ENCODE results near the gene PTK7.
A peak's percentile ranks its signal among the peaks of the same experiment; 100 is the strongest.

The PTK7 gene

GRCh38 chr6:43146709-43147688, 70.9 kb downstream of the PTK7 start:
- DNase-seq (ENCODE audit: low read depth): no peak

GRCh38 chr6:43147691-43148477, 71.8 kb downstream of the PTK7 start:
- no peak for DNase-seq (ENCODE audit: low read depth)

- no peak for DNase-seq (ENCODE audit: low read depth)
Measured at GRCh38 chr6:43149265-43149664, 73.2 kb downstream of the PTK7 start.

GRCh38 chr6:43150051-43150751, 74.1 kb downstream of the PTK7 start:
- DNase-seq (ENCODE audit: low read depth): no peak

- DNase-seq (ENCODE audit: low read depth): no peak
Measured at GRCh38 chr6:43159599-43159998, 83.5 kb downstream of the PTK7 start.

- DNase-seq (ENCODE audit: low read depth): no peak
Measured at GRCh38 chr6:43163899-43164298, 87.8 kb downstream of the PTK7 start.

GRCh38 chr6:43170417-43170930, 94.4 kb downstream of the PTK7 start:
- no peak for DNase-seq (ENCODE audit: low read depth)

- DNase-seq (ENCODE audit: low read depth): peak; percentile 99
Measured at GRCh38 chr6:43170931-43171706, 95.0 kb downstream of the PTK7 start, which contains the start of gene SRF. Gene SRF (plus strand): TSS chr6:43171269. CDS start chr6:43171657, 388 bp downstream.

- DNase-seq (ENCODE audit: low read depth): no peak
Measured at GRCh38 chr6:43171707-43172103, 95.6 kb downstream of the PTK7 start.

GRCh38 chr6:43172104-43173007, 96.2 kb downstream of the PTK7 start:
- DNase-seq (ENCODE audit: low read depth): no peak

GRCh38 chr6:43173591-43174262, 97.6 kb downstream of the PTK7 start:
- DNase-seq (ENCODE audit: low read depth): no peak

GRCh38 chr6:43174263-43175112, 98.4 kb downstream of the PTK7 start:
- peak; percentile 93 for DNase-seq (ENCODE audit: low read depth)

- DNase-seq (ENCODE audit: low read depth): no peak
Measured at GRCh38 chr6:43175676-43176422, 99.7 kb downstream of the PTK7 start.

GRCh38 chr6:43176423-43176786, 100.3 kb downstream of the PTK7 start:
- no peak for DNase-seq (ENCODE audit: low read depth)

GRCh38 chr6:43178150-43178549, 102.0 kb downstream of the PTK7 start:
- DNase-seq (ENCODE audit: low read depth): no peak

- no peak for DNase-seq (ENCODE audit: low read depth)
Measured at GRCh38 chr6:43178951-43179830, 103.1 kb downstream of the PTK7 start.

- DNase-seq (ENCODE audit: low read depth): no peak
Measured at GRCh38 chr6:43180058-43180457, 103.9 kb downstream of the PTK7 start.

Data from stimulated activated CD4-positive, alpha-beta T cell treated with anti-CD3 and anti-CD28 coated beads, Interleukin-2, amount 100 ng/mL, for 4 hours (primary cell).